ENCODE data around the gene SLC16A3.

- no peak for TF ChIP-seq HDAC6 (IDR thresholded peaks at IDR 0.05; ENCODE audit: low read depth, low read length)
- no peak for TF ChIP-seq ATF2 (IDR thresholded peaks at IDR 0.05; ENCODE audit: low read length)
- no peak for TF ChIP-seq POLR2AphosphoS5 (IDR thresholded peaks at IDR 0.05; ENCODE audit: low read depth, low read length)
- no peak for TF ChIP-seq CTCF (IDR thresholded peaks at IDR 0.05; ENCODE audit: control extremely low read depth in 1 of 3, insufficient read depth in 1 of 3, low read depth in 1 of 3, low read length in 3 of 3)
- no peak for TF ChIP-seq NRF1 (IDR thresholded peaks at IDR 0.05; ENCODE audit: low read depth, low read length)
- TF ChIP-seq MAFK (IDR thresholded peaks at IDR 0.05; ENCODE audit: low read depth, low read length): no peak
- no peak for TF ChIP-seq POLR2A (IDR thresholded peaks at IDR 0.05; ENCODE audit: control extremely low read depth in 1 of 2, low read depth in 2 of 2, low read length in 2 of 2)
- no peak for TF ChIP-seq EZH2 (IDR thresholded peaks at IDR 0.05; ENCODE audit: low read depth, low read length, severe bottlenecking)
- TF ChIP-seq SP1 (IDR thresholded peaks at IDR 0.05; ENCODE audit: low read depth, low read length): no peak
- no peak for TF ChIP-seq SRF (IDR thresholded peaks at IDR 0.05; ENCODE audit: low read depth, low read length)
- no peak for TF ChIP-seq JUN (IDR thresholded peaks at IDR 0.05; ENCODE audit: low read depth, low read length)
- no peak for TF ChIP-seq RAD21 (IDR thresholded peaks at IDR 0.05 in 1 of 2, conservative IDR thresholded peaks at IDR 0.05 in 1 of 2; ENCODE audit: low read depth in 2 of 2, low read length in 2 of 2)
These were observed 53.7 kb downstream of the SLC16A3 start for GRCh38 chr17:82282239-82283207.

All from H1 (cell line).